Stimulated activated naive CD8-positive, alpha-beta T cell treated with anti-CD3 and anti-CD28 coated beads, Interleukin-15, Interleukin-2, amounts not matched to agents 100 U/mL and 50 U/mL, for 24 hours (primary cell): Measurements from ENCODE around the gene ZNF821.
"Not testable (repeated sequence)": the region's sequence is repeated elsewhere in the genome, so short reads cannot be mapped to it uniquely, and the experiment has no call there.

Source experiments
- ATAC-seq: fragments of 150-1000 bp; cut with Tn5 transposase; one replicate; pipeline ENCODE4 v1.10.0; 2021
- DNase-seq: peaks from one replicate; pipeline ENCODE4 v3.0.0; 2021

ZNF821 gene

GRCh38 chr16:71902656-71903365 is 18.8 kb upstream of the ZNF821 start:
- ATAC-seq: no peak
- DNase-seq: no peak

DNA sequence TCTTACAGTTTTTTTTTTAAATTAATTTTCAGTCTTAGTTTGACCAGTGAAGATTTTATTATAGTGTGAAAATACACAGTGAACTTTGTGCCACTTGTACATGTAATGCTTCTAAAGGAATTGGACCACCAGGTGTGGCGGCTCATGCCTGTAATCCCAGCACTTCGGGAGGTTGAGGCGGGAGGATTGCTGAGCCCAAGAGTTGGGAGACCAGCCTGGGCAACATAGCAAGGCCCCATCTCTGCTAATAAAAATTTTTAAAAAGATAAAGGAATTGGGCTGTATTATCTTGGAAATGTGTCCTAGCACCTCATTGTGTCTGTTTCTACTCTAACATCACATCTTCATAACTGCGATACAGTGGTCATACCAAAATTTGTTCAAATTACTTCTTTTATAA is 15.2 kb upstream of the ZNF821 start:
- no peak for ATAC-seq
- no peak for DNase-seq

DNA sequence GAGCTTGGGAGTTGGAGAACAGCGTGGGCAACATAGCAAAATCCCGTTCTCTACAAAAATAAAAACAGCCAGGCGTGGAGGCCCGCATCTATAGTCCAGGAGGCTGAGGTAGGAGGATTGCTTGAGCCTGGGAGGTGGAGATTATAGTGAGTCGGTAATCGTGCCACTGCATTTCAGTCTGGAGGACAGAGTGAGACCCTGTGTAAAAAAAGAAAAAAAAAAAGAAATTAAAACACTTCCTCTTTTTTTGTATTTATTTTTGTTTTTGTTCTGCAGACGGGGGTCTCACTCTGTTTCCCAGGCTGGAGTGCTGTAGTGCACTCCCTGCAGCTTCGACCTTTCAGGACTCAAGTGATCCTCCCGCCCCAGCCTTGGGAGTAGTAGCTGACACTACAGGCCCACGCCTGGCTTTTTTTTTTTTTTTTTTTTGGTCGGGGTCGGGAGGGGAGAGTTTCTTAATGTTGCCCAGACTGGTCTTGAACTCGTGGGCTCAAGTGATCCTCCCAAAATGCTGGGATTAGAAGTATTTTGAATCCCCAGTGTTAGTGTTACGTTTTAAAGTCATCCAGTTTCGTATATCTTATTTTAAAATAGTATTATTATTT is 12.9 kb upstream of the ZNF821 start:
- no peak for ATAC-seq

DNA sequence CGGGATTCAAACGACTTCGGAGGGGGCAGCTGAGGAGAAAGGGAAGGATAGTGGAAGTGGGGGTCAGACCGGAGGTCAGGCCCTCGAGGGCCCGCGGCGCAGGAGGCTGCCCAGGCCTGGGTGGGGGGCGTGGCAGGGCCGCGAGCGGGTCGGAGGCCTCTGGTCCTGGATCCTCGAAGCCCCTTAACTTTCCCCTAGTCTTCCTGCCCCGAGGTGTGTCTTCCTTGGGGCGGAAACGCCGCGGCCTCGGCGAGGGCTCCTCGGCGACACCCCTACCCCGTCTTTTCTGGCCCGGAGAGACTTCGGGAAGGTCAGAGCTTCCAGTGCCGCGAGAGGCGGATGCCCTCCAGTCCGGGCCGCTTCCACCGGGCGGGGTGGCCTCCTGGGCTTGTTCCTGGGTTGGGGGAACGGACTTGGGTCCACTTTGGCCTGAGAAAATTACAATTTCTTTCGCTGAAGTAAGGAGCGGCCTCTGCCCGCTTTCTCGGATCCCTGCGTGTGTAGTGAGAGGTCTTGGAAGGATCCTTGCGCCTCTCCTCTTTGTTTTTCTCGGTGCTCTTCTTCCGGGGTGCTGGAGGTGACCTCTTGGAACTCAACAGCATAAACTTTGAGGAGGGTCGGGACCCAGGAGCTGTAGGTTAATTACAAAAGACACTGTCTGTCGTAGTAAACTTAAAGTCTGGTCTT is 11.8 kb upstream of the ZNF821 start:
- DNase-seq: no peak
- peak; percentile 13 for ATAC-seq

More for the DNA sequence above, 12.9 kb upstream of the ZNF821 start:
- DNase-seq: no peak

- ATAC-seq: peak; percentile 95
- DNase-seq: peak; percentile 97
These were observed 11.1 kb upstream of the ZNF821 start, which contains the start of gene IST1 for GRCh38 chr16:71894921-71895678. Gene IST1 (plus strand): TSS chr16:71895531. CDS start chr16:71915641, 20,110 bp downstream.

- ATAC-seq: peak; percentile 3
- peak; percentile 42 for DNase-seq
These were observed 10.4 kb upstream of the ZNF821 start for GRCh38 chr16:71894229-71894920.

DNA sequence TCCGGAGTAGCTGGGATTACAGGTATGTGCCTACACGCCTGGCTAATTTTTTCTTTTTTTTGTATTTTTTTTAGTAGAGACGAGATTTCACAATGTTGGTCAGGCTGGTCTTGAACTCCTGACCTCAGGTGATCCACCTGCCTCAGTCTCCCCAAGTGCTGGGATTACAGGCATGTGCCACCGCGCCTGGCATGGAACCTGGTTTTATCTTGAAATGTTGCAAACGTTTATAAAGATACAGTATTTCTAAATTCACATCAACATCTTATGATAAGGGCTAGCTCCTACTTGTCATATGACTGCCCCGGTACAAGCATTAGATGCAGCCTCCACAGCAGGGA is 9.9 kb upstream of the ZNF821 start:
- no peak for ATAC-seq
- no peak for DNase-seq

DNA sequence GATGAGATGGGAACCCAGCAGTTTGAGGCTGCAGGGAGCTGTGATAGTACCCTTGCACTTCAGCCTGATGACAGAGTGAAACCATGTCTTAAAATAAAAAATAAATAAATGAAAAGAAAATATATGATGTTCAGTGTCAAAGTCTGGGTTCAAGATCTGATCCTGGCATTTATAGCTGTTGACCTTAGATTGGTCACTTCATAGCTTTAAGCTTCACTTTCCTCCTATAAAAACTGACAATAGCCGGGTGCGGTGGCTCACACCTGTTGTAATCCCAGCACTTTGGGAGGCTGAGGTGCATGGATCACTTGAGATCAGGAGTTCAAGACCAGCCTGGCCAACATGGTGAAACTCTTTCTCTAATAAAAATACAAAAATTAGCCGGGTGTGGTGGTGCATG is 5.2 kb upstream of the ZNF821 start:
- ATAC-seq (no peak), DNase-seq (no peak)

- ATAC-seq (no peak), DNase-seq (no peak)
These were observed 1.3 kb upstream of the ZNF821 start for GRCh38 chr16:71885261-71885650.

DNA sequence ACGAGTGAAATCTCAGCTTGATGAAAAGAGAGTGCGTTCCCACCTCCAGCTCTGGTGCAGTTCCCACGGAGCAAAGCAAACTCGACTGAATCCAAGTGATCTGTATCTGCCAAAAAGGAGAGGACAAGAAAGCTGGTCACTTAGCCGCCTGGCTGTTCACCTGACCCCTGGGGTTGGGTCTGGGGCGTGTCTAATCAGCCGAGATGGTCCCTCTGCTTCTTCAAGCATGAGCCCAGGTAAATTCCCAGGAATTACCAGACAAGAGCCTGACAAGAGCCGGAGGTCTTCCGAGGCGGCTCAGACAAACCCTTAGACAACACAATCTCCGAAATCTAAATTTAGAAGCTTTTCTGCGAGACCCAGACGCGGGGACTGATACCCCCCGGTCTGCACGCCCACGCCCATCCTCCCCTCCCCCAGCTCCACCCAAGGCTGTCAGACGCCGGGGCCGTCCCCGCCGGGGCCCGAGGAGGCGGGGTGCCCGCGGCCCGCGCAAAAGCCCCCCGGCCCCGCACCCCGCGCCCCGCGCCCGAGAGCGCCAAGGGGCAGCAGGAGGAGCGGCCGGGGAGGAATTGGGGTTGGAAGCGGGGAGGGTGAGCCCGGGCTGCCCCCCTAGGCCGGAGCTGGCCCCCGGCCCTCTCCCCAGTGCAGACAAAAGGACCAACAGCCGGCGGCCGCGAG is 674 bp downstream of the ZNF821 start:
- DNase-seq (peak; percentile 69), ATAC-seq (peak; percentile 26)

DNA sequence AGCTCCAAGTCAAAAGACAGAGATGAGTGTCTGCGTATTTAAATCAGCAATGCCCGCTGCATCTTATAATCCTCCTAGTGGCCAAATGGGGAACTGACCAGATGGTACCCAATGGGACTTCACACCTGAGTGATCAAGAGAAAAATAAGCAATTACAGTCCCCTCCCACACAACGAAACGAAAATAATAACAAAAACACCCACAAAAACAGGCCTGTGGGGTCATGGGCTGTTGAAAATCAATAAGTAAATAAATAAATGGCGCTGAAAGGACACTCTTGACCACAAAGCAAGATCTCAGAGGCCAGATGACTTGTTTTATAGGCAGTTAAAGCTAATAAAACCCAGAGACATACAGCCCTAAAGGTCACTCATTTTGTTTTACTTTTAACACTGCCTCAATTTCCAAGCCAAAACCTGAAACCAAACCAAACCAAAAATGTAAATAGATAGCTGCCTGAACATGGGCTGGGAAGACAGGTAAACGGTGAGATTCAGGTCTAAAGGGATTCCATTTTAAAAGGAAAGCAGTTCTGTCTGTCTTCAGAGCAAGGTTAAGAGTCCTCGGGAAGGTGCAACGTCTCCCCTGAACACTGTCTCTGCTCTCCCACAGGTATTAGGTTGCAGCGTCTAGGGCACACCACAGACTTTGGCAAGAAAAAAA is 1.3 kb downstream of the ZNF821 start:
- ATAC-seq: peak; percentile 55
- peak; percentile 80 for DNase-seq

DNA sequence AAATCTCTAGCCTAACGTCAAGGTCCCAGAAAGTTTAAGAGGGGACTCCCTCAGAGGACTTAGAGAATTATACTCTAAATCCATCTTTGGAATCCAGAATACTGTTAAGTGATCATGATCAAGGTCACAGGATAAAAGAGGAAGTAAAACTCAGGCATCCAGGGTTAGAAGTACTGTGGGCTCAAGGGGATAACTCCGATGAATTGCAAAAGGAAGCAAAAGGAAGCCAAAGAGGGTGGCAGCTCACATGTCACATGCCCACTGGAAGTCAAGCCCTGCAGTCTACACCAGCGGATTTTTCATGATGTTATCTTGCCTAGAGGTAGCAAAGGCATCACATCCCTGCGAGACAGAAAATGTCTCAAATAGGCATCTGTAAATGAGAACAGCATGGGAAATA is 3.8 kb downstream of the ZNF821 start:
- no peak for DNase-seq
- no peak for ATAC-seq

DNA sequence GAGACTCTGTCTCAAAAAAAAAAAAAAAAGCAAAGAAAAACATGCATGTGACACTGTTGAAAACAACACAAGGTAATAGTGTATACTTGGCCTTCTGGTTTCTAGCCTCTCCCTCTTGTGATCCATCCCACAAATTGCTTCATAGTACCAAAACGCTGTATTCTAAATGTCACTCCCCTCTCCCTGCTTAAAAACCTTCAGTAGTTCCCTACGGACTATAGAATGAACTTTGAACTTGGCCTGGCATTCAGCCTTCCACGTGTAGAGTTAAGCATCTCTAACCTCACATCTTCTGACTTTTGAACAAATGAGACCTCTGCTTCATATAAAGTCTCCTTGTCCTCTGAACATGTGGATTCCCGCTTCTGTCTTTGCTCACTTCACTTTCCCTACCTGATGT is 5.1 kb downstream of the ZNF821 start:
- ATAC-seq (no peak), DNase-seq (no peak)

DNA sequence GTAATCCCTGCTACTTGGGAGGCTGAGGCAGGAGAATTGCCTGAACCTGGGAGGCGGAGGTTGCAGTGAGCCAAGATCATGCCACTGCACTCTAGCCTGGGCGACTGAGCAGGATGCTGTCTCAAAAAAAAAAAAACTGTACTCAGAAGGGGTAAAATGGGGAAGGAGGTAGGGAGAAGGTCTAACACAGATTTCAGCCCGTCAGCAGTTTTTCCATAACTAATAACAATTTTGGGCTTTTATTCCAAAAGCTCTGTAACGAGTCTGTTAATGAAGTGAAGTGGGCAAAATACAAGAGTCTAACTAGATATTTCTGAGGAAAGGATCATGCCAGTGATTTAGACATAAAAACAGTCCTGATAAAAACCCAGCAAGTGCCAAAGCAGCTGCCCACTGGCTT is 10.8 kb downstream of the ZNF821 start:
- ATAC-seq: no peak

DNA sequence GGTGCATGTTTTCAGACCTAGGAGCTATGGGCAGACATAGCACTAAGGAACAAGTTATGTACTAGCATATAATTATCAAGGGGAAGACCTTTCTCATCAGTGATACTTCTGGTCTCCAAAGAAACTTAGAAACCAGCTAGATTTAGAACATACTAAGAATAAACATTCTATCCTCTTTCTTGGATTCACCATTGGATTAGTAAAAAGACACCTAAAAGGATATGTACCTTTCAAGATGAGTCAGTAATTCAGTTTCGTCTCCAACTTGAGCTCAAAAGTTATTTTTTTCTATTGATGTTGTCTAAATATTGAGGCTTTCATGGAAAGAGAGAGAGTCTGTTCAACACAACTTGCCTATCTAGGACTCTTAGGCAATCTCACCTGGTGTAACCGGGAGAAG is 13.2 kb downstream of the ZNF821 start:
- ATAC-seq (no peak), DNase-seq (no peak)

More for the DNA sequence above, 10.8 kb downstream of the ZNF821 start:
- DNase-seq: no peak

DNA sequence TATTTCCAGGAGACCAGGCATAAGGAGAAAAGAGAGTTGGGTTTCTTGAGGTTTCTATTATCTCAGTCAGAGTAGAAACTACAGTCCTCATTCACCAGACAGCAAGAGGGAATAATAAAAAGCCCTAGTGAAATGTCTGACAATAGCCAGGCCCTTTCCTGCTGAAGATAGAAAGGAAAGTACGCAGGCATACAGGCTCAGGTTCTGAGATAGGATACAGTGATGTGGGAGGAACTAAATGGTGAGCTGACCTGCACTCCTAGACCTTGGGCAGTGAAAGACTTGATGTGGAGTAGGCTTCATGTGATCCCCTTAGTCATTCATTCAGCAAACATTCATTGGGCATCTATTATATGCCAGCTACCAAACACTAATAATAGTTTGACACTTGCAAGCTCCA is 14.9 kb downstream of the ZNF821 start:
- ATAC-seq: no peak
- DNase-seq: no peak

DNA sequence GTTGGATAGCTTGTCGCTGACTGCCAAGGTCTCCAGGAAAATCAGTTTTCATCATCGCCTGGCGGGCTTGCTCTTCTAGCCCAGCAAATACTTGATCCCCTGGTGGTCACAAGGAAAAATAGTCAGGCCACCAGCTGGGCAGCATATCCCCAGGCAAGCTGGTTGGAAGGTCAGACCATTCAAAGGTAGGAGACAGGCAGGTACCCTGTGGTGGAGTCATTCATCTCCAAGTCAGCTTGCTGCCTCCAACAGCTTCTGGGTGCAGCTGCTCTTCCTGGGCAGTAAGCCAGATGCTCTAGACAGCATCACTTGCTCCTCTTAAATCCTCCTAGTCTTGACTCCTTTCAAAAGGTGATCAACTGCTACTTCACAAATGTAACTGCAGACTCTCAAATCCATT is 16.0 kb downstream of the ZNF821 start:
- DNase-seq: no peak
- no peak for ATAC-seq

GRCh38 chr16:71867175-71867574 is 16.8 kb downstream of the ZNF821 start:
- ATAC-seq, DNase-seq: not testable (repeated sequence)

- ATAC-seq (peak; percentile 70), DNase-seq (no peak)
These were observed 18.7 kb downstream of the ZNF821 start for GRCh38 chr16:71865173-71865863.

- DNase-seq (no peak), ATAC-seq (no peak)
These were observed 20.0 kb downstream of the ZNF821 start for GRCh38 chr16:71863995-71864394.
